GM13977 (cell line): ENCODE data around the gene HIVEP3.
A peak's percentile ranks its signal among the peaks of the same experiment; 100 is the strongest.

Experiments used
- DNase-seq: peaks from one replicate; pipeline ENCODE4 v3.0.0; 2012; ENCODE audit warnings: low spot score
- CTCF ChIP-seq: IDR thresholded peaks from 2 replicates; pipeline ENCODE4 v1.5.1; 2012; ENCODE audit warnings: mild to moderate bottlenecking, control low read depth; ENCODE audit not compliant: insufficient read depth; ENCODE audit errors: extremely low read depth, missing control alignments
- in situ Hi-C: fragments of 300-500 bp; cut with MboI; formaldehyde crosslinking; loops from one replicate; pipeline ENCODE4 v1.12.0; 2022; ENCODE audit warnings: low sequenced_read_pairs, low pct_unique_long_range_greater_than_20kb, mixed read lengths, inconsistent platforms; ENCODE audit not compliant: unreplicated experiment

The HIVEP3 gene

DNA sequence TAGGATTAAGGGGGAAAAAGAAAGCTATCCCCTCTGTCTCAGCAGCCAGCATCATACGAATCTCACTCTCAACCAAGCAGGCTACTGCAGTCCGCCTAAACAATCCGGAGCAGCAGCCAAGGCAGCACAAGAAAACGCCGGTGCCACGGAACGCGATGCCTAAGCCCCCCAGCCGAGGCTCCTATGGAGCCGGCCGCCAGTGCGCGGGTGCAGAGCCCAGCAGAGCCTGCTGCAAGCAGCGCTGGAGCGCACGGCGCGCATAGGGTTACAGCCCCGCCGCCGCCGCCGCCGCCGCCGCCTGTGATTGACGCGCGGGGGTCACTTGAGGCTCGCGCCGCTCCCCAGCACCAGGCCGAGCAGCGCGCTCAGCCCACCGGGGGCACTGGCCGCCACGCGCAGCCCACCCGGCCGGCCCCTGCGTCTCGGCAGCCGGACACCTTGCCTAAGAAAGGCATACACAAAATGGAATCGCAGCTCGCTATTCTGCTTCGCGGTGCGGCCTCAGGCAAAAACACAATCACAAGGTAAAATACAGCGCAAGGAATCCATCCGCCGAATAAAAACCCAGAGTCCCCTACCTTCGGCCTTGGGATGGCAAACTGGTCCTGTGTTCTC, 780 bp downstream of the HIVEP3 start:
- peak; percentile 47 for DNase-seq
- no peak for TF ChIP-seq CTCF
- in situ Hi-C loops: no loop called here

- in situ Hi-C loops: no loop called here
- DNase-seq: no peak
Observed at GRCh38 chr1:41917076-41917475, 1.6 kb downstream of the HIVEP3 start.

GRCh38 chr1:41915786-41916571, 2.7 kb downstream of the HIVEP3 start:
- DNase-seq: no peak
- TF ChIP-seq CTCF: no peak
- in situ Hi-C loops: no loop called here

More at GRCh38 chr1:41917076-41917475, 1.6 kb downstream of the HIVEP3 start:
- no peak for TF ChIP-seq CTCF

GRCh38 chr1:41914516-41914915, 4.2 kb downstream of the HIVEP3 start:
- no peak for TF ChIP-seq CTCF
- in situ Hi-C loops: no loop called here
- DNase-seq: no peak

- TF ChIP-seq CTCF: no peak
- in situ Hi-C loops: no loop called here
- no peak for DNase-seq
Observed at GRCh38 chr1:41913014-41913413, 5.7 kb downstream of the HIVEP3 start.

DNA sequence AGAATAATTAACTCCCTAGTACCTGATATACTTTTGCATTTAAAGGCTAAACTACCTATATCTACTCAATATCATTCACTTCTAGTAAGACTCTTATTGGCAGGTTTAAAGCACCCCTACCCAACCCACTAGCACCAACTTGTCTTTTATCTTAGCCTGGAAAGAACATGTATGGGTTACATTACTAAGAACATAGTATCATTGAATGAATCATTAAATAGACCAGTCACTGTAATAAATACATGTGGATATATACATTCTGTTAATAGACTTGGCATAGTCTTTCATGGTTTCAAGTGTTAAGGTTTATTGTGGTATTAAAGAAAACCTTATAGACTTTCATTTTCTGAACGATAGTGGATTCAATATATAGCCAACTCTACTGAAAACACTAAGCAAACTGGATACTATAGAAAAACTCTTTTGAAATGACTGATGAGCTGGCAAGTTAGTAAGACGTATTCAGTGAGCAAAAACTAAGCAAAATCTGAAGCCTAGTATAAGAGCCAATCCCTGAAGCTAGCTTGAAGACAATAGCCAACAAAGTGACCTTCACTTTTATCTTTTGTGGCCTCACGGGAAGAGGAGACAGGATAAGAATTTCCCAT, 10.3 kb downstream of the HIVEP3 start:
- in situ Hi-C loops: no loop called here
- DNase-seq: no peak
- TF ChIP-seq CTCF: no peak
